GM12865 (cell line): ENCODE data around the gene EFCAB5.

ENCODE experiments used
- DNase-seq: peaks from one replicate; pipeline ENCODE4 v3.0.0; 2010; ENCODE audit warnings: low read depth
- H3K4me3 ChIP-seq: 2 replicates; pipeline ENCODE4 v1.5.1; 2011; ENCODE audit warnings: mild to moderate bottlenecking, low read depth, low read length, control low read depth
- CTCF ChIP-seq: IDR thresholded peaks from 2 replicates; pipeline ENCODE4 v1.5.1; 2011; ENCODE audit warnings: low read length, control low read depth, low read depth, inconsistent platforms; ENCODE audit not compliant: insufficient read depth; ENCODE audit errors: missing control alignments

EFCAB5 gene

GRCh38 chr17:30155389-30155788 lies 214.0 kb downstream of the EFCAB5 start:
- TF ChIP-seq CTCF, result no peak
- no peak for DNase-seq
- H3K4me3 ChIP-seq, result no peak overlapping the region
